ENCODE data around the gene CLDN9.

DNA sequence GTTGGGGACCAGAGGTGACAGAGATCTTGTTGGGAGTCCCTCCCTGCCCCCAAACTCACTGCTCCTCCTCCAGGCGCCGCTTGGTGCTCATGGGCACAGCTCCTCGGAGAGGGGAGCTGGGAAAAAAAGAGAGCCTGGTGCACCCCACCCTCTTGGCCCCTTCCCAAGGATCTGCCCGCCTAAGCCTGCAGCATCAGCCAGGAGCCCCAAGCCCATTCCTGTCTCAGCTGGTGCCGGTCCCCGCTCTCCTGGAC is 10.6 kb downstream of the CLDN9 start:
- no peak for TF ChIP-seq POLR2A (IDR thresholded peaks at IDR 0.05; ENCODE audit: low read length)
- no peak for TF ChIP-seq GATA1 (IDR thresholded peaks at IDR 0.05; ENCODE audit: low read depth, low read length)
